ENCODE measurements around the gene EIF2S1. TPM values are rescaled to one million over a fixed set of nuclear protein-coding genes. Genes with fewer than 3 reads are reported as not detected.

The EIF2S1 gene
- total RNA-seq, result 75.3 and 128 TPM in 2 replicates

DNA sequence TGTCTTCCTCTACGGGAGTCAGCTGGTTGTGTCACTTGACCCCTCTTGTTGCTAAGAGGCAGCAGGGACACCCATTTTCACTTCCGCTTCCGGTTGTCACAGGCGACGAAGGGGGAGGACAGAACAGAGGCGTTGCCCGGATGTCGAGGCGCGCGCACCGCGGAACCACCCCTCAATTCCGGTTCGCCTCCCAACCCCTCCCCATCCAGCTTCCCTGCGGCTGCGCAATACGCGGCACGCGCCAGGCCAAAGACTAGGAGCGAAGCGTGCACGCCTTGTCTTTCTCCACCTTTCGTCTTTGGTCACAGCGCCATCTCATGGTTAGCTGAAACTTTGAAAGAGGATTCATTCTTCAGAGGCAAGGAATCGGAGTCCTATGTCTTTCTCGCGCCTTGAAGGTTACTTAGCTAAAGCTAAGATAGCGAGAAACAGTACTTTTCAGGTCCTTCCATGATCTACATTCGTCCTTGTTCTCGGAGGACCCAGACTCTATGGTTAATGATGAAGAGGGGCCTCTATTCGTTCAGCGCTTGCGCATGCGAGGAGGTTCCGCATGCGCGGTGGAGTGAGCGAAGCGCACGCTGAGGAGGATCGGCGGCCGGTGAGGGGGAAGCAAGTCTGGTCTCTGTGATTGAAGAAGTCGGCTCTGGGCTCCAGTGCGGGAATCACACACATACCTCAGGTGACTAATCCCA is at the start of gene EIF2S1, which contains the start of gene ATP6V1D:
Gene EIF2S1 (plus strand): TSS at position 554 of the 695 bp plus-strand sequence. CDS start 4,440 bp downstream, outside the sequence.
Gene ATP6V1D (minus strand): TSS at position 30 of the 695 bp plus-strand sequence. CDS start 106 bp downstream, outside the sequence.

DNA sequence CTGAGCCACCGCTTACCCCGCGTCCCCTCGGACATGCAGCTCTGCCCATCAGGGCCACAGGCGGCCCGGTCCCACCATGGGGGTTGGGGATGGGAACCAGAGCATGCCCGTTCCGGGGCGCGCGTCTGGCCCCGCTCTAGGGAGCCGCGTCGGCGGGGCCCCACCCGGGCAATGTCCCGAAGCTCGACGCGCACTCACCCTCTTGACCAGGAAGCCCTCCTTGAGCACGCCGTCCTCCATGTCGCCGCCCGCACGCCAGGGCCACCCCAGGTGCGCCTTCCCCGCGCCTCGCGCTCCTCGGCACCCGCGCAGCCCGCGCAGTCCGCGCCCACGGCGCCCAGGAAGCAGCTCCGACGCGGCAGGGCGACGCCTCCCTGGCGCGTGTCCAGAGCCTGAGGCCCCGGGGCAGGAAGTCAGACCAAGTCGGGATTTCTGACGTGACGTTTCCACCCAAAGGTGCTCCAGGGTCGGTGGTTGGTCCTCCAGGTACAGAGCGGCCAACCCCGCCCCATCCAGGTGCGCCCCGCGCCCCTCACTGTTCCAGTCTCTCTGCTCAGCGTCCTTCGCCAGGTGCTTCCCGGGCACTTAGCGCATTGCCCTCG is 51.8 kb downstream of the EIF2S1 start, which contains the start of gene PLEK2:
Gene PLEK2 (minus strand): TSS at position 346 of the 602 bp plus-strand sequence. CDS start 106 bp downstream, at position 240.

Other genes with a start within 250 kb of the EIF2S1 start
- gene GARIN2, start 170.9 kb upstream of the EIF2S1 start, total RNA-seq, result not detected in 2 replicates
- gene PALS1, start 118.9 kb upstream of the EIF2S1 start, total RNA-seq, result 8.8 and 10.6 TPM in 2 replicates
- gene ATP6V1D, start 524 bp upstream of the EIF2S1 start, total RNA-seq, result 34.4 and 65.7 TPM in 2 replicates
- 5.0 and 30.3 TPM in 2 replicates for gene PLEK2, start 51.8 kb downstream of the EIF2S1 start, total RNA-seq
- gene TMEM229B, start 128.4 kb downstream of the EIF2S1 start, total RNA-seq, result not detected in 2 replicates
- gene PLEKHH1, start 173.0 kb downstream of the EIF2S1 start, total RNA-seq, result 0.26 and 1.8 TPM in 2 replicates
- gene PIGH, start 239.9 kb downstream of the EIF2S1 start, total RNA-seq, result 10.3 and 12.1 TPM in 2 replicates